Fibroblast of villous mesenchyme (primary cell): ENCODE measurements around the gene NGF. TPM values are rescaled to one million over a fixed set of nuclear protein-coding genes. Genes with fewer than 3 reads are reported as not detected.

Experiments
- DNase-seq: peaks from one replicate; pipeline ENCODE4 v3.0.0-alpha.2; 2010; ENCODE audit warnings: low read depth
- H3K4me3 ChIP-seq: 2 replicates; pipeline ENCODE4 v1.5.1; 2011; ENCODE audit warnings: low read depth, mild to moderate bottlenecking, low read length
- total RNA-seq: library from RNA; depleted of rRNA; stranded (reverse); fragments of >200 nt; gene quantifications from 2 replicates; pipeline ENCODE4 v1.2.3, GENCODE V29; 2012
- TF ChIP-seq, protein P1 (sequence below): IDR thresholded peaks from 2 replicates; pipeline ENCODE4 v1.5.1; 2012; ENCODE audit warnings: low read depth, mild to moderate bottlenecking, low read length; ENCODE audit not compliant: insufficient read depth

The NGF gene
- total RNA-seq, 1 donor: 0.86 TPM

DNA sequence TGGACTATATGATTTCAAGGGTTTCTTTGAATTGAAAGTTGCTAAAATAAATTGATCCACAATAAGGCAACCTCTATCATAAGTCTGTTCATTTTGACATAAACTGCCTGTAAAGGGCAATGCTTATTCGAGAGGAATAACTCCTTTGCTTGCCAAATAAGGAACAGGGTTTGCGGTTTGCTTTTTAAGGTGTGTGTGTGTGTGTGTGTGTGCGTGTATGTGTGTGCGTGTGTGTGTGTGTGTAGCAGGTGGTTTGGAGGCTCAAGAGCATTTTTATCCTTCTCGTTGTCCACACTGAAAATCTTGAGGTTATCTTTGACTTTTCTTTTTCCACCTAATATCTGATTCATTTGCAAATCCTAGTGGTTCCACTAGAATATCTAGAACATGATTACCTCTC, 13.1 kb upstream of the NGF start:
- H3K4me3 ChIP-seq: no peak overlapping the region
- TF ChIP-seq, protein P1, sequence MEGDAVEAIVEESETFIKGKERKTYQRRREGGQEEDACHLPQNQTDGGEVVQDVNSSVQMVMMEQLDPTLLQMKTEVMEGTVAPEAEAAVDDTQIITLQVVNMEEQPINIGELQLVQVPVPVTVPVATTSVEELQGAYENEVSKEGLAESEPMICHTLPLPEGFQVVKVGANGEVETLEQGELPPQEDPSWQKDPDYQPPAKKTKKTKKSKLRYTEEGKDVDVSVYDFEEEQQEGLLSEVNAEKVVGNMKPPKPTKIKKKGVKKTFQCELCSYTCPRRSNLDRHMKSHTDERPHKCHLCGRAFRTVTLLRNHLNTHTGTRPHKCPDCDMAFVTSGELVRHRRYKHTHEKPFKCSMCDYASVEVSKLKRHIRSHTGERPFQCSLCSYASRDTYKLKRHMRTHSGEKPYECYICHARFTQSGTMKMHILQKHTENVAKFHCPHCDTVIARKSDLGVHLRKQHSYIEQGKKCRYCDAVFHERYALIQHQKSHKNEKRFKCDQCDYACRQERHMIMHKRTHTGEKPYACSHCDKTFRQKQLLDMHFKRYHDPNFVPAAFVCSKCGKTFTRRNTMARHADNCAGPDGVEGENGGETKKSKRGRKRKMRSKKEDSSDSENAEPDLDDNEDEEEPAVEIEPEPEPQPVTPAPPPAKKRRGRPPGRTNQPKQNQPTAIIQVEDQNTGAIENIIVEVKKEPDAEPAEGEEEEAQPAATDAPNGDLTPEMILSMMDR: no peak
- DNase-seq: no peak

DNA sequence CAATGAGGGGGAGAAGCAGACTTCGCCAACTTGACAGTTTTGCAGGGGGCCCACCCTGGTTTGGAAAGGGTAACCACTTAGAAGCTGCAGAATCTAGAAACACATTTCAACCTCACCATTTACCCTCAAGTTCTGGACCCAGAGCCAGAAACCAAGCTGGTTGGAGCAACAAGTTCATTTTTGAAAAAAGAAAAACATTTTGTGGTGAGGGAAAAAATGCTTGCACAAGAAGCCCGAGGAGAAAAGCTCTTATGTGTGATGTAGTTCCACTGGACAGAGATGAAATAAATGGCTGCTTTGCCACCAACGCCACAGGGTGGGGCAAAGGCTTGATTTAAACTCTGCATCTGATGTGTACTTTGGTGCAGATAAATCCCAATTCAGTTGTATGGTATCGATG, 10.6 kb upstream of the NGF start:
- no peak for DNase-seq

DNA sequence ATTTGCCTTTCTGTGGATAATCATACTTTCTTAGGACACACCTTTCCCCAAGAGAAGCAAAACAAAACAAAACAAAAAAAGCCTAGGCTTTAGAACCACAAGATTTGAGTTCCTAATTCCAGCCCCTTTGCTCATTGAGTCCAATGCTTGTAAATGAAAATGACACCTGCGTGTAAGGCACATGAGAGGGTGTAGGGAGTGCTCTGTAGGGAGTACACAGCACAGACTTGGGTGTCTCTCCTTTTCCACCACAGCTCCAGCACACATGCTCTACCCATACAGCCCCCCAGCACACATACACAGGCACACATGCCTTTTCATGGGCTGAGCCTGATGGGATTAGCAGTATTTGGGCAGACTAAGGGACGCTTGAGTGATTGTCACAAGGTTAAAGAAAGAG, 9.2 kb upstream of the NGF start:
- no peak overlapping the region for H3K4me3 ChIP-seq
- no peak for DNase-seq
- TF ChIP-seq, protein P1: no peak

More for the DNA sequence above, 10.6 kb upstream of the NGF start:
- no peak overlapping the region for H3K4me3 ChIP-seq
- TF ChIP-seq, protein P1: no peak

DNA sequence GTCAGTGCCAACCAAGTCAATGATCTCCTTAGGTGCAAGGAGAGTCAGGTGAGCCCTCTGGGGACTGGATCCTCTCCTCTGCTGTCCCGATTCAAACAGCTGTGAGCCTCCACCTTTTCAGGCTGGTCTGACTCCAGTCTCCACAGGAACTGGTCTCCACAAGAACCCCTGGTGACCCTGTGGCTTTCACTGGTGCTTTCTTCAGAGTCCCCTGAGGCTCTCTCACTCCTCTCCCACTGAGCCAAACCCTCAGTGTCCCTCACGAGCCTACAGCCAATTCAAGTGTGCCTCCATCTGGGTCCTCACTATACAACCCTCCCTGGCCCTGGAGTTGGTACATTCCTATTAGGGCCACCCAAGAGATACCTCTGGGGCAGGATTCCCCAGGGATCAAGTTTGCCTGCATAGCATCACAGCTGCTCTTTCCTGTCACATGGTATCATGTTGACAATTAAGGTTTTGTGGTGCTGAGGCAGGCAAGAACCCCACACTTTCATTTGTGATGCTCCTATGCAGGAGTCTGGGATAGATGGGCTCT, 5.2 kb upstream of the NGF start:
- DNase-seq: no peak
- no peak overlapping the region for H3K4me3 ChIP-seq
- TF ChIP-seq, protein P1: no peak

DNA sequence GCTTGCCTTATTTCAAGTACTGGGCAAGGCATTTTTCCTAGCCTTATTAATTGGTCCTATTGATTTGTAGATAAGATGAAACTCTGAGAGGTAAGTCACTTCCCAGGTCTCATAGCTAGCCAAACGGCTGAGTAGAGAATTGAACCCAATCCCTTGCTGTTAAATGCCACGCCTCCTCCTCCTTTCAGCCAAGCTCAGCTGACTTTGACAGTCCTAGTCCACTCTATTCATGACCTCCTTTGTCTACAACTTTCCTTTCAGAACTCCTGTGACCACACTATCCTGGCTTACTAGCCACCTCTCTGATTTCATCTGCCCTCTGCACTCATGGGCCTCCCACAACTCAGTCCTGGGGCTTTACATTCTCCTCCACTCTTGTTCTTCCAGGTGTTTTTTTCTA, 3.9 kb upstream of the NGF start:
- TF ChIP-seq, protein P1: no peak
- H3K4me3 ChIP-seq: no peak overlapping the region

DNA sequence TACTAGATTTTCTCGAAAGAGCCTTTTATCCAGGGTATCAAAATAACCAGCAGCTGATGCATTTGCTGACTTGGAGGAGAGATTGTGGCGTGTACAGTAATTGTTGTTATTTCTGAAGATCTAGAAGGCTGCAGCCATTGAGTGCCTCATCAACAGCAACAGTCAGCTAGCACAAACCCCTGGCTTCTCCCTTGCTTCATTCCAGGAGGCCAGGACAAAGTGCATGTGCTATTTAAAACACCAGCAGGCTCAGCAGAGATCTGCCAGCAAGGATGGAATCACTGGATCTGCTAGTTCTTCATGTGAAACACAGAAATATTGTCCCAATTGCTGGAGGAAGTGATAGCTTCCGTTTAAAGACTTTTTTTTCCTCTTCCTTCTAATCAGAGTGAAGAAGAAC, 2.8 kb upstream of the NGF start:
- H3K4me3 ChIP-seq: no peak overlapping the region
- TF ChIP-seq, protein P1: no peak
- no peak for DNase-seq

More for the DNA sequence above, 3.9 kb upstream of the NGF start:
- no peak for DNase-seq

DNA sequence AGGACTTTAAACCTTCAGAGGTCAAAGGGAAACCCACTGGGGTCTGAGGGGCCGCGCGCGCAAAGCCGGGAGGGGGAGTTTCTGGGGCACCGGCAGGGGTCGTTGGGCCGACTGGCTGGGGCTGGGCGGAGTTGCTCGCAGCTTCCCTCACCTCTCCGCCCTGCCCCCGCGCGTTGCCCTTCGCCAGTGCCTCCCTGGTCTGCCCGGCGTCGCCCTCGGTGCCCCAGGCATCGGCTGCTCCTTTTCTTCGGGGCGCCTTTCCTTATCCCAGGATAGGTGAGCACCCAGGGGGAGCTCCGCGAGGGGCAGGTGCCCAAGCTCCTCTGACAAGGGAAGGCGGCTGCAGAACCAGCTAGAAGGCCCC, 390 bp upstream of the NGF start:
- TF ChIP-seq, protein P1: no peak
- H3K4me3 ChIP-seq: no peak overlapping the region
- DNase-seq: no peak
